ENCODE measurements around the gene SEMA4D. TPM values are rescaled to one million over a fixed set of nuclear protein-coding genes. Genes with fewer than 3 reads are reported as not detected.

Gene SEMA4D
- total and polyA plus RNA-seq, 2 of the 13 experiments (the other 11 are each of a cell fraction or from before 2014, with no cell fraction given) = 0.13 to 0.16 TPM

- TF ChIP-seq, protein P1, sequence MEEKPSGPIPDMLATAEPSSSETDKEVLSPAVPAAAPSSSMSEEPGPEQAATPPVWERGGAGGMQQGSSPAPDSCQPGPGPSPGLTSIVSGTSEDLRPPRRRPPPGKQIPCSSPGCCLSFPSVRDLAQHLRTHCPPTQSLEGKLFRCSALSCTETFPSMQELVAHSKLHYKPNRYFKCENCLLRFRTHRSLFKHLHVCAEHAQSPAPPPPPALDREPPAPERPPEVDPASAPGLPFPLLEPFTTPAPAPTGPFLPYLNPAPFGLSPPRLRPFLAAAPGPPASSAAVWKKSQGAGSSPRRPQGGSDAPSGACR (CRISPR knock-in tag; IDR thresholded peaks at IDR 0.05) = peak; percentile 96
- TF ChIP-seq XRCC5 (optimal IDR thresholded peaks at IDR 0.05; ENCODE audit: low read length) = no peak
- TF ChIP-seq FOXA1 (IDR thresholded peaks at IDR 0.05) = peak; percentile 81
- TF ChIP-seq FOXA1 (CRISPR knock-in tag; IDR thresholded peaks at IDR 0.05) = peak; percentile 93
- TF ChIP-seq SKI (IDR thresholded peaks at IDR 0.05; ENCODE audit: partially characterized antibody) = peak; percentile 79
- TF ChIP-seq ZNF350 (CRISPR knock-in tag; IDR thresholded peaks at IDR 0.05; ENCODE audit: borderline replicate concordance, low read depth) = peak; percentile 65; the same call in 1 of the 2 replicates
- TF ChIP-seq CBX5 (CRISPR knock-in tag; IDR thresholded peaks at IDR 0.05; ENCODE audit: borderline replicate concordance) = peak; percentile 68; the same call in 1 of the 2 replicates
- TF ChIP-seq PHF5A (CRISPR knock-in tag; IDR thresholded peaks at IDR 0.05; ENCODE audit: low read depth, unreplicated experiment) = no peak
- TF ChIP-seq, protein P2, sequence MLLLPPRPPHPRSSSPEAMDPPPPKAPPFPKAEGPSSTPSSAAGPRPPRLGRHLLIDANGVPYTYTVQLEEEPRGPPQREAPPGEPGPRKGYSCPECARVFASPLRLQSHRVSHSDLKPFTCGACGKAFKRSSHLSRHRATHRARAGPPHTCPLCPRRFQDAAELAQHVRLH (CRISPR knock-in tag; IDR thresholded peaks at IDR 0.05; ENCODE audit: borderline replicate concordance, low read depth) = peak; percentile 69; the same call in 1 of the 2 replicates
- TF ChIP-seq, protein P3, sequence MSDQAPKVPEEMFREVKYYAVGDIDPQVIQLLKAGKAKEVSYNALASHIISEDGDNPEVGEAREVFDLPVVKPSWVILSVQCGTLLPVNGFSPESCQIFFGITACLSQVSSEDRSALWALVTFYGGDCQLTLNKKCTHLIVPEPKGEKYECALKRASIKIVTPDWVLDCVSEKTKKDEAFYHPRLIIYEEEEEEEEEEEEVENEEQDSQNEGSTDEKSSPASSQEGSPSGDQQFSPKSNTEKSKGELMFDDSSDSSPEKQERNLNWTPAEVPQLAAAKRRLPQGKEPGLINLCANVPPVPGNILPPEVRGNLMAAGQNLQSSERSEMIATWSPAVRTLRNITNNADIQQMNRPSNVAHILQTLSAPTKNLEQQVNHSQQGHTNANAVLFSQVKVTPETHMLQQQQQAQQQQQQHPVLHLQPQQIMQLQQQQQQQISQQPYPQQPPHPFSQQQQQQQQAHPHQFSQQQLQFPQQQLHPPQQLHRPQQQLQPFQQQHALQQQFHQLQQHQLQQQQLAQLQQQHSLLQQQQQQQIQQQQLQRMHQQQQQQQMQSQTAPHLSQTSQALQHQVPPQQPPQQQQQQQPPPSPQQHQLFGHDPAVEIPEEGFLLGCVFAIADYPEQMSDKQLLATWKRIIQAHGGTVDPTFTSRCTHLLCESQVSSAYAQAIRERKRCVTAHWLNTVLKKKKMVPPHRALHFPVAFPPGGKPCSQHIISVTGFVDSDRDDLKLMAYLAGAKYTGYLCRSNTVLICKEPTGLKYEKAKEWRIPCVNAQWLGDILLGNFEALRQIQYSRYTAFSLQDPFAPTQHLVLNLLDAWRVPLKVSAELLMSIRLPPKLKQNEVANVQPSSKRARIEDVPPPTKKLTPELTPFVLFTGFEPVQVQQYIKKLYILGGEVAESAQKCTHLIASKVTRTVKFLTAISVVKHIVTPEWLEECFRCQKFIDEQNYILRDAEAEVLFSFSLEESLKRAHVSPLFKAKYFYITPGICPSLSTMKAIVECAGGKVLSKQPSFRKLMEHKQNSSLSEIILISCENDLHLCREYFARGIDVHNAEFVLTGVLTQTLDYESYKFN (CRISPR knock-in tag; conservative IDR thresholded peaks at IDR 0.05) = peak; percentile 93
- TF ChIP-seq, protein P4, sequence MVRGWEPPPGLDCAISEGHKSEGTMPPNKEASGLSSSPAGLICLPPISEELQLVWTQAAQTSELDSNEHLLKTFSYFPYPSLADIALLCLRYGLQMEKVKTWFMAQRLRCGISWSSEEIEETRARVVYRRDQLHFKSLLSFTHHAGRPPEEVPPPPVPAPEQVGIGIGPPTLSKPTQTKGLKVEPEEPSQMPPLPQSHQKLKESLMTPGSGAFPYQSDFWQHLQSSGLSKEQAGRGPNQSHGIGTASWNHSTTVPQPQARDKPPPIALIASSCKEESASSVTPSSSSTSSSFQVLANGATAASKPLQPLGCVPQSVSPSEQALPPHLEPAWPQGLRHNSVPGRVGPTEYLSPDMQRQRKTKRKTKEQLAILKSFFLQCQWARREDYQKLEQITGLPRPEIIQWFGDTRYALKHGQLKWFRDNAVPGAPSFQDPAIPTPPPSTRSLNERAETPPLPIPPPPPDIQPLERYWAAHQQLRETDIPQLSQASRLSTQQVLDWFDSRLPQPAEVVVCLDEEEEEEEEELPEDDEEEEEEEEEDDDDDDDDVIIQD (CRISPR knock-in tag; IDR thresholded peaks at IDR 0.05; ENCODE audit: low read depth) = peak; percentile 23; the same call in 1 of the 2 replicates
- no peak for TF ChIP-seq ZNF17 (CRISPR knock-in tag; IDR thresholded peaks at IDR 0.05)
- TF ChIP-seq ZKSCAN1 (IDR thresholded peaks at IDR 0.05; ENCODE audit: low read length) = no peak
- TF ChIP-seq, protein P5, sequence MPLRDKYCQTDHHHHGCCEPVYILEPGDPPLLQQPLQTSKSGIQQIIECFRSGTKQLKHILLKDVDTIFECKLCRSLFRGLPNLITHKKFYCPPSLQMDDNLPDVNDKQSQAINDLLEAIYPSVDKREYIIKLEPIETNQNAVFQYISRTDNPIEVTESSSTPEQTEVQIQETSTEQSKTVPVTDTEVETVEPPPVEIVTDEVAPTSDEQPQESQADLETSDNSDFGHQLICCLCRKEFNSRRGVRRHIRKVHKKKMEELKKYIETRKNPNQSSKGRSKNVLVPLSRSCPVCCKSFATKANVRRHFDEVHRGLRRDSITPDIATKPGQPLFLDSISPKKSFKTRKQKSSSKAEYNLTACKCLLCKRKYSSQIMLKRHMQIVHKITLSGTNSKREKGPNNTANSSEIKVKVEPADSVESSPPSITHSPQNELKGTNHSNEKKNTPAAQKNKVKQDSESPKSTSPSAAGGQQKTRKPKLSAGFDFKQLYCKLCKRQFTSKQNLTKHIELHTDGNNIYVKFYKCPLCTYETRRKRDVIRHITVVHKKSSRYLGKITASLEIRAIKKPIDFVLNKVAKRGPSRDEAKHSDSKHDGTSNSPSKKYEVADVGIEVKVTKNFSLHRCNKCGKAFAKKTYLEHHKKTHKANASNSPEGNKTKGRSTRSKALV (CRISPR knock-in tag; IDR thresholded peaks at IDR 0.05) = no peak
- TF ChIP-seq, protein P6, sequence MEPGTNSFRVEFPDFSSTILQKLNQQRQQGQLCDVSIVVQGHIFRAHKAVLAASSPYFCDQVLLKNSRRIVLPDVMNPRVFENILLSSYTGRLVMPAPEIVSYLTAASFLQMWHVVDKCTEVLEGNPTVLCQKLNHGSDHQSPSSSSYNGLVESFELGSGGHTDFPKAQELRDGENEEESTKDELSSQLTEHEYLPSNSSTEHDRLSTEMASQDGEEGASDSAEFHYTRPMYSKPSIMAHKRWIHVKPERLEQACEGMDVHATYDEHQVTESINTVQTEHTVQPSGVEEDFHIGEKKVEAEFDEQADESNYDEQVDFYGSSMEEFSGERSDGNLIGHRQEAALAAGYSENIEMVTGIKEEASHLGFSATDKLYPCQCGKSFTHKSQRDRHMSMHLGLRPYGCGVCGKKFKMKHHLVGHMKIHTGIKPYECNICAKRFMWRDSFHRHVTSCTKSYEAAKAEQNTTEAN (CRISPR knock-in tag; conservative IDR thresholded peaks at IDR 0.05) = peak; percentile 72; the same call in 1 of the 2 replicates
- no peak for TF ChIP-seq ZBTB10 (CRISPR knock-in tag; IDR thresholded peaks at IDR 0.05; ENCODE audit: borderline replicate concordance)
- peak; percentile 82; the same call in 1 of the 2 replicates for TF ChIP-seq ZNF614 (CRISPR knock-in tag; IDR thresholded peaks at IDR 0.05; ENCODE audit: borderline replicate concordance)
Observed at GRCh38 chr9:89350988-89351557, 146.8 kb downstream of the SEMA4D start (continued).
